ENCODE measurements around the gene CSTPP1. TPM values are rescaled to one million over a fixed set of nuclear protein-coding genes. Genes with fewer than 3 reads are reported as not detected.
A peak's percentile ranks its signal among the peaks of the same experiment; 100 is the strongest.
"Not testable (repeated sequence)": the region's sequence is repeated elsewhere in the genome, so short reads cannot be mapped to it uniquely, and the experiment has no call there.

Gene CSTPP1
- total RNA-seq, 1 donor from 2014 or later = 34.3 TPM

GRCh38 chr11:46989810-46990487 lies 53.4 kb downstream of the CSTPP1 start:
- not testable (repeated sequence) for DNase-seq (ENCODE audit: low read depth)

GRCh38 chr11:46991391-46991790 lies 54.8 kb downstream of the CSTPP1 start:
- no peak for DNase-seq (ENCODE audit: low read depth)

- not testable (repeated sequence) for DNase-seq (ENCODE audit: low read depth)
Measured at GRCh38 chr11:46992386-46992785, 55.8 kb downstream of the CSTPP1 start.

- not testable (repeated sequence) for DNase-seq (ENCODE audit: low read depth)
Measured at GRCh38 chr11:46997796-46998195, 61.2 kb downstream of the CSTPP1 start.

GRCh38 chr11:46999217-46999616 lies 62.7 kb downstream of the CSTPP1 start:
- DNase-seq (ENCODE audit: low read depth) = no peak

GRCh38 chr11:47000033-47000432 lies 63.5 kb downstream of the CSTPP1 start:
- peak; percentile 17 for DNase-seq (ENCODE audit: low read depth)

GRCh38 chr11:47001781-47002181 lies 65.2 kb downstream of the CSTPP1 start:
- peak; percentile 29 for DNase-seq (ENCODE audit: low read depth)

GRCh38 chr11:47002390-47002789 lies 65.8 kb downstream of the CSTPP1 start:
- peak; percentile 36 for DNase-seq (ENCODE audit: low read depth)

- DNase-seq (ENCODE audit: low read depth) = no peak
Measured at GRCh38 chr11:47003180-47003877, 66.8 kb downstream of the CSTPP1 start.

- DNase-seq (ENCODE audit: low read depth) = peak; percentile 95
Measured at GRCh38 chr11:47004595-47005033, 68.1 kb downstream of the CSTPP1 start.

- DNase-seq (ENCODE audit: low read depth) = peak; percentile 8
Measured at GRCh38 chr11:47005441-47005840, 68.9 kb downstream of the CSTPP1 start.

GRCh38 chr11:47007579-47007978 lies 71.0 kb downstream of the CSTPP1 start:
- no peak for DNase-seq (ENCODE audit: low read depth)

- no peak for DNase-seq (ENCODE audit: low read depth)
Measured at GRCh38 chr11:47010179-47010578, 73.6 kb downstream of the CSTPP1 start.

GRCh38 chr11:47014097-47014496 lies 77.5 kb downstream of the CSTPP1 start:
- no peak for DNase-seq (ENCODE audit: low read depth)

- no peak for DNase-seq (ENCODE audit: low read depth)
Measured at GRCh38 chr11:47018637-47019036, 82.1 kb downstream of the CSTPP1 start.

GRCh38 chr11:47020793-47021526 lies 84.4 kb downstream of the CSTPP1 start:
- DNase-seq (ENCODE audit: low read depth) = no peak

GRCh38 chr11:47021527-47021818 lies 84.9 kb downstream of the CSTPP1 start:
- DNase-seq (ENCODE audit: low read depth) = no peak

- DNase-seq (ENCODE audit: low read depth) = no peak
Measured at GRCh38 chr11:47021965-47022364, 85.4 kb downstream of the CSTPP1 start.

GRCh38 chr11:47028195-47029093 lies 91.9 kb downstream of the CSTPP1 start:
- no peak for DNase-seq (ENCODE audit: low read depth)

- no peak for DNase-seq (ENCODE audit: low read depth)
Measured at GRCh38 chr11:47033439-47033838, 96.9 kb downstream of the CSTPP1 start.

- DNase-seq (ENCODE audit: low read depth) = no peak
Measured at GRCh38 chr11:47034091-47034490, 97.5 kb downstream of the CSTPP1 start.

GRCh38 chr11:47035108-47035507 lies 98.5 kb downstream of the CSTPP1 start:
- DNase-seq (ENCODE audit: low read depth) = no peak

Data from renal cortical epithelial cell (primary cell).